ENCODE results near the gene TRIM33.

TRIM33 gene

DNA sequence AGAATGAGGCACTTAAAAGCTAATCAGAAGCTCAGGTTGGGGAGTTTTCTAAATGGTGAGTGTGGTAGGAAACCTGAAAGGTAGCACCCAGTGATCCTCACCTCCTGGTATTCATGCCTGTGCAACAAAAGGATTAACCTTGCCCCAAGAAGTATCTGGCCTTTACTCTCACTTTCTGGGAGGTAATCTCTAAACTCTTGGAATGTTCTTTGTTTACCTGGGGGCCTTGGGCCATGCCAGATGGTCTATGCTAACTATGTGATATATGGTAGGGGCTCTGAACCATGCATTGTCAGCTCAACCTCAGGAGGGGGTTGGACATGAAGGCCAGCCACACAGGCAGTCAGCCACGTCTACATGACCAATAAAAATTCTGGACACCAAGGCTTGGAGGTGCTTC is 24.4 kb upstream of the TRIM33 start:
- TF ChIP-seq, protein P1, sequence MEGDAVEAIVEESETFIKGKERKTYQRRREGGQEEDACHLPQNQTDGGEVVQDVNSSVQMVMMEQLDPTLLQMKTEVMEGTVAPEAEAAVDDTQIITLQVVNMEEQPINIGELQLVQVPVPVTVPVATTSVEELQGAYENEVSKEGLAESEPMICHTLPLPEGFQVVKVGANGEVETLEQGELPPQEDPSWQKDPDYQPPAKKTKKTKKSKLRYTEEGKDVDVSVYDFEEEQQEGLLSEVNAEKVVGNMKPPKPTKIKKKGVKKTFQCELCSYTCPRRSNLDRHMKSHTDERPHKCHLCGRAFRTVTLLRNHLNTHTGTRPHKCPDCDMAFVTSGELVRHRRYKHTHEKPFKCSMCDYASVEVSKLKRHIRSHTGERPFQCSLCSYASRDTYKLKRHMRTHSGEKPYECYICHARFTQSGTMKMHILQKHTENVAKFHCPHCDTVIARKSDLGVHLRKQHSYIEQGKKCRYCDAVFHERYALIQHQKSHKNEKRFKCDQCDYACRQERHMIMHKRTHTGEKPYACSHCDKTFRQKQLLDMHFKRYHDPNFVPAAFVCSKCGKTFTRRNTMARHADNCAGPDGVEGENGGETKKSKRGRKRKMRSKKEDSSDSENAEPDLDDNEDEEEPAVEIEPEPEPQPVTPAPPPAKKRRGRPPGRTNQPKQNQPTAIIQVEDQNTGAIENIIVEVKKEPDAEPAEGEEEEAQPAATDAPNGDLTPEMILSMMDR (IDR thresholded peaks at IDR 0.05; ENCODE audit: borderline replicate concordance, insufficient read depth, low read depth, low read length): no peak
- H3K4me3 ChIP-seq (ENCODE audit: low read depth, low read length): no peak overlapping the region

DNA sequence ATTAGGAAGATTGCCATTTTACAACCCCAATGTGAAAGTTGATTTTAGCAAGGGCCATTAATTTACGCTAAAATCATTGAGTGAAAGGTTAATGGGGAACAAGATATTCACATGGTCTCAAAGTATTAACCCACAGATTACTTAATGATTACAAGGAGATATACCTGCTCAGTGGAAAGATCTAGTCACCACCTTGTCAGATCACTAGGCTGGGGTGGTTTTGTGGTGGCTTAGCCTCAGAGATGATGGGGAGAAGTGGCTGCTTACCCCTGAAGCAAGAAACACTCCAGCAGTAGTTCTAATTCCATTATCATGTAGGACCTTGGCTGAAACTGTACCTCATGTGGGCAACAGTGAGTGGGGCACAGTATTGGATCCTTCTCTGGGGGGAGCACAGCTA is 20.1 kb upstream of the TRIM33 start:
- TF ChIP-seq, protein P1 (IDR thresholded peaks at IDR 0.05; ENCODE audit: borderline replicate concordance, insufficient read depth, low read depth, low read length): no peak

DNA sequence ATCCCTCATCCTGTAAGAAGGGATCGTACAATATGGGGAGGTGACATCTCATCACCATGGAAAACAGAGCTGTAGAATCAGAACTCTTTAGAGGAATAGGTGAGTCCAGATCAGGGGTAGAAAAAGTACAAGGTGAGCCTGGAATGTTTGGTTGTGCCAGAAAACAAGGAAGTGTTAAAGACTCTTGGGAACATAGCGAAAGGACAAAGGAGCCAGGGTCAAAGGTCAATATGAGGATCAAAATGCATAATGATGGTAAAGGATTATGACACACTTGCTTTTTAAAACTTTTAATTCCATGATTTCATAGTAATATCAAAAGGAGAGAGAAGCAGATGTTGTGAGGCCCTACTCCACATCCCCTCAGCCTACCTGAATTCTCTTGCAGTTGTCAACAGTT is 19.2 kb upstream of the TRIM33 start:
- TF ChIP-seq, protein P1 (IDR thresholded peaks at IDR 0.05; ENCODE audit: borderline replicate concordance, insufficient read depth, low read depth, low read length): no peak
- no peak overlapping the region for H3K4me3 ChIP-seq (ENCODE audit: low read depth, low read length)

More for the DNA sequence above, 20.1 kb upstream of the TRIM33 start:
- H3K4me3 ChIP-seq (ENCODE audit: low read depth, low read length): no peak overlapping the region

DNA sequence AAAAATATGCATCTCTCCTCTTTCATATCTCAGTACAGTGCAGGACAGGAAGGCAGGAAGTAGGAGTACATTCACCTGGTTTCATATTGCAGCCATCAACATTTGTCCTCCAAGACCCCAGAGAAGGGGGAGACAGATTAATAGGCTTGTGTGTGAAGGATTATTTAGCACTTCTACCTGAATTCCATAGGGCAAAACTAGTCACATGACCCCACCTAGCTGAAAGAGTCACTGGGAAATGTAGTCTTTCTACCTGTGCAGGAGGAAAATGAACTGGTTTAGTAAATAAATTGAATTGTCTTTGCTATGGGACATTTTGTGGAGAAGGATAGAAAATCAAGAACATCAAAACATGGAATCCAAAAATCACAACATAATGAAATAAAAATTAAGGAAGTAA is 13.9 kb upstream of the TRIM33 start:
- TF ChIP-seq, protein P1 (IDR thresholded peaks at IDR 0.05; ENCODE audit: borderline replicate concordance, insufficient read depth, low read depth, low read length): no peak
- H3K4me3 ChIP-seq (ENCODE audit: low read depth, low read length): no peak overlapping the region

DNA sequence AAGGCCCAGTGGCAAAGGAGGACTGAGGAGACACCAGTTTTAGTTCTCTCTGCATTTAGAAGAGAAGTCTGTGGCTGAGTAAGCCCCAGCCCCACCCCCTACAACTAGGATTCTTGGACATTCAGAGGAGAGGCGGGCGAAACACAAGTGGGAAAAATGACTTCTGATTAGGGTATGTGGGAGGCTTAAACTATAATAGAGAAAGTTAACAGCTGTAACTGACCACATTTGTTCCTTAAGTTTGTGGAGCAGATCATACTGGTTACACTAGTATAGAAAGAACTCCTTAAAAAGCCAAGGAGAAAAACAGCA is 11.2 kb upstream of the TRIM33 start:
- TF ChIP-seq, protein P1 (IDR thresholded peaks at IDR 0.05; ENCODE audit: borderline replicate concordance, insufficient read depth, low read depth, low read length): no peak
- H3K4me3 ChIP-seq (ENCODE audit: low read depth, low read length): no peak overlapping the region

DNA sequence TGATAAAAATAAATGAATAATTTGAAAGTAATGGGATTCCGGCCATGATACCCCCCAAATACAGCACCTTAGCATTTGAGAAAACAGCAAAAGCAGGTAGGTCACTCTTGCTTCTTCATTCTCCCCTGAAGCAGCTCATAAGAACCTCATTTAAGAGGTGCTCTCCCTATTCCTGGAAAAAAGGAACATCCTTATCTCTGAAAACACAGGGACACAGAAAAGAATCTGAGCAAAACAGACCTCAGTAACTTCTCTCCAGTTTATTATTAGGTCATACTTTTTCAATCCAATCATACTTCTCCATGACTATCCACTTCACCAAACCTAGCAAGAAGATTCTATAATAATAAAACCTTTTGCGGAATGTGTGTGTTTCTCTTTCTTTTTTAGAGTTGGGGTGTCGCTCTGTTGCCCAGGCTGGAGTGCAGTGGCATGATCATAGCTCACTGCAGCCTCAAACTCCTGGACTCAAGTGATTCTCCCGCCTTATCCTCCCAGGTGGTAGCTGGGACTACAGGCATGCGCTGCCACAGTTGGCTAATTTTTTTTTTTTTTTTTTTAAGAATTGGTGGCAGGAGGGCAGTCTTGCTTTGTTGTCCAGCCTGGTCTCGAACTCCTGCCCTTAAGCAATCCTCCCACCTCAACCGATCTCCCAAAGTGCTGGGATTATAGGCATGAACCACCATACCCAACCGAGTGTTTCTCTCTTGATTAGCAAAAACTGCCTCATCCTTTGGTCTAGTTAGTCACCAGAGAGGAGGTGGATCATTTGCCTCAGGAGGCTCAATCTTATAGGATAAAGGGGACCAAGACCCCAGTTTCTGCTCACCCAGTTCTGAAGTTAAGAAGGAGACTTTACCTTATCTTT is 10.6 kb upstream of the TRIM33 start:
- no peak overlapping the region for H3K4me3 ChIP-seq (ENCODE audit: low read depth, low read length)
- TF ChIP-seq, protein P1 (IDR thresholded peaks at IDR 0.05; ENCODE audit: borderline replicate concordance, insufficient read depth, low read depth, low read length): no peak

DNA sequence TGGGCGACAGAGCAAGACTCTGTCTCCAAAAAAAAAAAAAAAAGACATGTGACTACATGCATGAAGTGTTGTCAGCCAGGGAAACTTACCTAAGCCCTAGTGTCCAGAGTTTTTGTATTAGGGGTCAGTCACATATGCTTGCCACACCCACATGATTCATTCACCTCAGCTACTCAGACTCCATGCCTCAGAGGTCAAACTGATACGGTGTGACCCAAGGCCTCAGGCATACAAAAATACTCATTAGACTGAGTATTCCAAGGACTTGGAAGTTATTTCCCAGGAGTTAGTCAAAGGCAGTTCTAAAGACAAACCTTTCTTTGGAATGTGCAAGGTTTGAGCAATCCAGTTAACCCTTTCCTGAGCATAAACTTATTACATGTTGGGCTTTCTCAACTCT is 6.3 kb upstream of the TRIM33 start:
- H3K4me3 ChIP-seq (ENCODE audit: low read depth, low read length): no peak overlapping the region
- TF ChIP-seq, protein P1 (IDR thresholded peaks at IDR 0.05; ENCODE audit: borderline replicate concordance, insufficient read depth, low read depth, low read length): no peak
